ENCODE results near the gene ZBTB46. TPM values are rescaled to one million over a fixed set of nuclear protein-coding genes. Genes with fewer than 3 reads are reported as not detected.
A peak's percentile ranks its signal among the peaks of the same experiment; 100 is the strongest.

ZBTB46 gene
- total RNA-seq, 1 experiment from 2014 or later: 2.5 TPM

DNA sequence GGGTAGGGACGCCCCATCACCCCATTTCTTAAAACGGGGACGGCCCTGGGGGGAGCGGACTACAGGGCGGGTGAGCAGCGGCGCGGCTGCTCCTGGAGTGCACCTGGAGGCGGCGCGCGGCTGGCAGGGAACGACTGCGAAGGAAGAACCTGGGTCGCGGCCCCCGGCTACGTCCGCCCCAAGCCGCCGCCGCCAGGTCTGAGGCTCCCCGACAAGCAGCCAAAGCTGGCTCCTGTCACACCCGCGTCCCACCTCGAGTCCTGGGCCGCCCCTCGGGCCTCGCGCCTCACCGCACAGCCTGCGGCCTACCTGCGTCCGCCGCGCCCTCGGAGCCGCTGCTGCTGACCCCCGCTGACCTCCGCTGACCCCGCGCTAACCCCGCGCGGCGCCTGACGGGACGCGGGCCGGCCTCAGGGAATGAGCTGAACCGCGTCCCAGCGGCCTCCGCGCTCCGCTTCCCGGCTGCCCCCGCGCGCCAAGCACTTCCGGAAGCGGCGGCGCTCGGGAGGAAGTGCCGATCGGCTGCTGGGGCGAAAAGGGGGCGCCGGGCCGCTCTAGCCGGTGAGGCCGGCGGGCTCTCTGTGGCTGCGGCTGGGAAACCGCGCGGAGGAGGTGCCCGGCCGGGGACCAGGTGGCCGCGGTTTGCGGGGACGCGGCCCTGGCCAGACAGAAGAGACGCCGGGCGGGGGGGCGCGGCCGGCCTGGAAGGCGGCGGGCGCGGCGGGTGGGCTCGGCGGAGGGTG lies 123.3 kb downstream of the ZBTB46 start, which contains the start of the genes ARFRP1 and ZGPAT:
ARFRP1 (minus strand) TSS at position 419 of the 743 bp plus-strand sequence. CDS start 885 bp downstream, outside the sequence.
ZGPAT (plus strand) TSS at position 482 of the 743 bp plus-strand sequence. CDS start 542 bp downstream, outside the sequence.
- CTCF ChIA-PET: interaction anchor here (0.6 to 3.1 kb wide), 14 partner anchors 9 to 413 kb away, joined by 3 to 18 read pairs (median 6); partner anchors contain the start of genes PRPF6, PTK6 and RTEL1
- Mint-ChIP-seq H3K9me3 (ENCODE audit: low read depth, unreplicated experiment) (peaks cover 7% of the 10 kb centered on the region), H3K4me3 (ENCODE audit: low read depth, unreplicated experiment) (peak within 1 kb of the TSS; percentile 97), H3K4me1 (ENCODE audit: low read depth, unreplicated experiment) (peaks cover 42% of the 10 kb centered on the region), H3K27me3 (ENCODE audit: unreplicated experiment) (no peaks in the 10 kb centered on the region), H3K36me3 (ENCODE audit: insufficient read depth, unreplicated experiment) (peaks cover 92% of the 10 kb centered on the region), H3K27ac (ENCODE audit: unreplicated experiment) (peak within 1 kb of the TSS; percentile 85)
- BruUV-seq (replicated peaks): no TSS peak
- TF ChIP-seq, protein P1, sequence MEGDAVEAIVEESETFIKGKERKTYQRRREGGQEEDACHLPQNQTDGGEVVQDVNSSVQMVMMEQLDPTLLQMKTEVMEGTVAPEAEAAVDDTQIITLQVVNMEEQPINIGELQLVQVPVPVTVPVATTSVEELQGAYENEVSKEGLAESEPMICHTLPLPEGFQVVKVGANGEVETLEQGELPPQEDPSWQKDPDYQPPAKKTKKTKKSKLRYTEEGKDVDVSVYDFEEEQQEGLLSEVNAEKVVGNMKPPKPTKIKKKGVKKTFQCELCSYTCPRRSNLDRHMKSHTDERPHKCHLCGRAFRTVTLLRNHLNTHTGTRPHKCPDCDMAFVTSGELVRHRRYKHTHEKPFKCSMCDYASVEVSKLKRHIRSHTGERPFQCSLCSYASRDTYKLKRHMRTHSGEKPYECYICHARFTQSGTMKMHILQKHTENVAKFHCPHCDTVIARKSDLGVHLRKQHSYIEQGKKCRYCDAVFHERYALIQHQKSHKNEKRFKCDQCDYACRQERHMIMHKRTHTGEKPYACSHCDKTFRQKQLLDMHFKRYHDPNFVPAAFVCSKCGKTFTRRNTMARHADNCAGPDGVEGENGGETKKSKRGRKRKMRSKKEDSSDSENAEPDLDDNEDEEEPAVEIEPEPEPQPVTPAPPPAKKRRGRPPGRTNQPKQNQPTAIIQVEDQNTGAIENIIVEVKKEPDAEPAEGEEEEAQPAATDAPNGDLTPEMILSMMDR (IDR thresholded peaks at IDR 0.05; ENCODE audit: unreplicated experiment): no peak
- intact Hi-C loops (cut with micrococcal nuclease; ENCODE audit: unreplicated experiment): no loop called here
- peak; percentile 96 for DNase-seq

GRCh38 chr20:63706852-63707557 lies 124.1 kb downstream of the ZBTB46 start:
- Mint-ChIP-seq H3K9me3 (ENCODE audit: low read depth, unreplicated experiment) (peaks cover 2% of the 10 kb centered on the region), H3K4me3 (ENCODE audit: low read depth, unreplicated experiment) (peak overlapping the region; percentile 97), H3K27ac (ENCODE audit: unreplicated experiment) (peak overlapping the region; percentile 85), H3K36me3 (ENCODE audit: insufficient read depth, unreplicated experiment) (peaks cover 92% of the 10 kb centered on the region), H3K27me3 (ENCODE audit: unreplicated experiment) (no peaks in the 10 kb centered on the region), H3K4me1 (ENCODE audit: low read depth, unreplicated experiment) (peaks cover 42% of the 10 kb centered on the region)
- CTCF ChIA-PET: interaction anchor here (0.6 to 3.1 kb wide), 9 partner anchors 8 to 1518 kb away, joined by 3 to 18 read pairs (median 6); partner anchors contain the start of genes PTK6 and RTEL1
- intact Hi-C loops (cut with micrococcal nuclease; ENCODE audit: unreplicated experiment): no loop called here
- no TSS peak for BruUV-seq (replicated peaks)
- DNase-seq: peak; percentile 75
- TF ChIP-seq, protein P1 (IDR thresholded peaks at IDR 0.05; ENCODE audit: unreplicated experiment): peak; percentile 29

GRCh38 chr20:63706027-63706695 lies 124.9 kb downstream of the ZBTB46 start:
- peak overlapping the region; percentile 85 for H3K27ac Mint-ChIP-seq (ENCODE audit: unreplicated experiment)
- no peak for DNase-seq
- peaks cover 42% of the 10 kb centered on the region for H3K4me1 Mint-ChIP-seq (ENCODE audit: low read depth, unreplicated experiment)
- TF ChIP-seq, protein P1 (IDR thresholded peaks at IDR 0.05; ENCODE audit: unreplicated experiment): no peak
- CTCF ChIA-PET: interaction anchor here (2.0 to 3.1 kb wide), 2 partner anchors 157 to 168 kb away, joined by 10 to 18 read pairs; partner anchors contain the start of gene PTK6
- intact Hi-C loops (cut with micrococcal nuclease; ENCODE audit: unreplicated experiment): no loop called here
- no peaks in the 10 kb centered on the region for H3K27me3 Mint-ChIP-seq (ENCODE audit: unreplicated experiment)
- H3K4me3 Mint-ChIP-seq (ENCODE audit: low read depth, unreplicated experiment): peak overlapping the region; percentile 97
- BruUV-seq (replicated peaks): TSS peak; percentile 60
- H3K9me3 Mint-ChIP-seq (ENCODE audit: low read depth, unreplicated experiment): no peaks in the 10 kb centered on the region
- peaks cover 90% of the 10 kb centered on the region for H3K36me3 Mint-ChIP-seq (ENCODE audit: insufficient read depth, unreplicated experiment)

All from Calu3 (cell line).